KMS-11 (cell line): Measurements from ENCODE around the gene CMIP.
A peak's percentile ranks its signal among the peaks of the same experiment; 100 is the strongest.

Source experiments
- H2AFZ ChIP-seq: fragments of 200-600 bp; sonication (generic); 2 replicates; pipeline ENCODE4 v1.6.1; 2016; ENCODE audit warnings: antibody characterized with exemption, mixed run types, low read depth
- H3K27ac ChIP-seq: fragments of 200-600 bp; sonication (generic); 2 replicates; pipeline ENCODE4 v1.6.1; 2016; ENCODE audit warnings: mild to moderate bottlenecking, mixed run types
- H3K27me3 ChIP-seq: fragments of 200-600 bp; sonication (generic); 2 replicates; pipeline ENCODE4 v1.6.1; 2017; ENCODE audit warnings: mild to moderate bottlenecking, low read depth, mixed run types, moderate library complexity; ENCODE audit not compliant: insufficient read depth
- H3K36me3 ChIP-seq: fragments of 200-600 bp; sonication (generic); 2 replicates; pipeline ENCODE4 v1.6.1; 2017; ENCODE audit warnings: mild to moderate bottlenecking, mixed run types; ENCODE audit not compliant: insufficient read depth
- H3K4me1 ChIP-seq: fragments of 200-600 bp; sonication (generic); 2 replicates; pipeline ENCODE4 v1.6.1; 2016; ENCODE audit warnings: mild to moderate bottlenecking, low read depth, mixed run types; ENCODE audit not compliant: poor library complexity, severe bottlenecking
- H3K4me2 ChIP-seq: fragments of 200-600 bp; sonication (generic); 2 replicates; pipeline ENCODE4 v1.7.0; 2016; ENCODE audit warnings: mild to moderate bottlenecking, mixed run types
- H3K4me3 ChIP-seq: fragments of 200-600 bp; sonication (generic); IDR thresholded peaks from 2 replicates; pipeline ENCODE4 v1.6.1; 2017; ENCODE audit warnings: low read depth, low read length, mixed read lengths; ENCODE audit not compliant: insufficient read depth
- H3K79me2 ChIP-seq: fragments of 200-600 bp; sonication (generic); 2 replicates; pipeline ENCODE4 v1.6.1; 2016; ENCODE audit warnings: low read depth, mixed run types; ENCODE audit not compliant: insufficient read depth
- H3K9ac ChIP-seq: fragments of 200-600 bp; sonication (generic); 2 replicates; pipeline ENCODE4 v1.6.1; 2016; ENCODE audit warnings: mild to moderate bottlenecking, mixed run types
- H4K20me1 ChIP-seq: fragments of 200-600 bp; sonication (generic); 2 replicates; pipeline ENCODE4 v1.6.1; 2016; ENCODE audit warnings: mild to moderate bottlenecking, mixed run types; ENCODE audit not compliant: insufficient read depth
- CTCF ChIP-seq: fragments of 200-600 bp; sonication (generic); conservative IDR thresholded peaks from 2 replicates; pipeline ENCODE4 v1.6.1; 2017; ENCODE audit warnings: low read depth, mild to moderate bottlenecking, antibody characterized with exemption, low read length, moderate library complexity, mixed read lengths

The CMIP gene

GRCh38 chr16:81745704-81746558 lies 301.3 kb downstream of the CMIP start:
- Histone ChIP-seq H3K4me3 (peak overlapping the region; percentile 46), H3K27ac (no peak overlapping the region), H2AFZ (peak overlapping the region; percentile 66), H4K20me1 (no peaks in the 10 kb centered on the region), H3K27me3 (no peaks in the 10 kb centered on the region), H3K4me1 (peaks cover 11% of the 10 kb centered on the region), H3K4me2 (peak overlapping the region; percentile 65), H3K9ac (no peak overlapping the region; the same call in 1 of the 2 replicates), H3K79me2 (no peaks in the 10 kb centered on the region), H3K36me3 (no peaks in the 10 kb centered on the region)
- no peak for TF ChIP-seq CTCF

DNA sequence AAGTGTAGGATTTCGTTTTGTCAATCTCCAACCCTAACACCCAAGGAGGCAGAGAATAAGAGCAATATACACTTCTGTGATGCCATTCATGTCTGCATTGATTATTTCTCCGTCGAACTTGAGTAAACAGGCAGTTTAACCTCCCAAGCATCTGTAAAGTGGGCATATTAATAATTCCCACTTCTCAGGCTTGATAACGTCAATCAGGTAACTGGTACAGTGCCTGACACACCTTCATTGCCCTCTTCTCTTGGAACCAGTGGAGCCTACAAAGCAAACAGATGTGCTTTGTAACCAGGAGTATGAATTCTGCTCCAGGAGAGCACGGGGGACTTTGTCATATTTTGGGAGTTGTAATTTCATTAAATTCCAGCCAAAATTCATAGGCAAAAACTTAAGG lies 302.0 kb downstream of the CMIP start:
- Histone ChIP-seq H4K20me1 (no peaks in the 10 kb centered on the region), H3K4me1 (peaks cover 6% of the 10 kb centered on the region), H3K4me2 (peak overlapping the region; percentile 65; the same call in 1 of the 2 replicates), H3K36me3 (no peaks in the 10 kb centered on the region), H2AFZ (peak overlapping the region; percentile 66), H3K4me3 (peak overlapping the region; percentile 46), H3K27ac (no peak overlapping the region), H3K27me3 (no peaks in the 10 kb centered on the region), H3K79me2 (no peaks in the 10 kb centered on the region), H3K9ac (no peak overlapping the region)
- no peak for TF ChIP-seq CTCF

- H3K79me2 ChIP-seq = no peaks in the 10 kb centered on the region
- H3K4me2 ChIP-seq = no peak overlapping the region
- no peak overlapping the region for H3K9ac ChIP-seq
- H3K27ac ChIP-seq = no peak overlapping the region
- no peak overlapping the region for H3K4me3 ChIP-seq
- no peak overlapping the region for H2AFZ ChIP-seq
- H3K27me3 ChIP-seq = no peaks in the 10 kb centered on the region
- no peak for TF ChIP-seq CTCF
- H3K4me1 ChIP-seq = peaks cover 6% of the 10 kb centered on the region
- H4K20me1 ChIP-seq = no peaks in the 10 kb centered on the region
- H3K36me3 ChIP-seq = no peaks in the 10 kb centered on the region
Measured at GRCh38 chr16:81748476-81749198, 304.0 kb downstream of the CMIP start.

- H3K27me3 ChIP-seq = no peaks in the 10 kb centered on the region
Measured at GRCh38 chr16:81752225-81752875, 307.7 kb downstream of the CMIP start.

More at GRCh38 chr16:81752225-81752875, 307.7 kb downstream of the CMIP start:
- Histone ChIP-seq H3K4me1 (no peaks in the 10 kb centered on the region), H3K4me3 (no peak overlapping the region), H4K20me1 (no peaks in the 10 kb centered on the region), H2AFZ (no peak overlapping the region), H3K79me2 (no peaks in the 10 kb centered on the region), H3K9ac (no peak overlapping the region), H3K27ac (no peak overlapping the region), H3K36me3 (no peaks in the 10 kb centered on the region), H3K4me2 (no peak overlapping the region)
- no peak for TF ChIP-seq CTCF
